Hepatic stellate cell (primary cell): ENCODE results near the gene HAAO.

Source experiments
- DNase-seq: peaks from one replicate; pipeline ENCODE4 v3.0.0; 2011; ENCODE audit warnings: low spot score

HAAO gene

GRCh38 chr2:42793334-42794270 is 1.2 kb upstream of the HAAO start:
- DNase-seq, result peak; percentile 52

GRCh38 chr2:42792087-42792582 is 248 bp downstream of the HAAO start:
- peak; percentile 51 for DNase-seq

GRCh38 chr2:42791606-42792005 is 777 bp downstream of the HAAO start:
- no peak for DNase-seq

GRCh38 chr2:42789751-42790150 is 2.6 kb downstream of the HAAO start:
- DNase-seq, result no peak

GRCh38 chr2:42788882-42789281 is 3.5 kb downstream of the HAAO start:
- DNase-seq, result no peak

DNA sequence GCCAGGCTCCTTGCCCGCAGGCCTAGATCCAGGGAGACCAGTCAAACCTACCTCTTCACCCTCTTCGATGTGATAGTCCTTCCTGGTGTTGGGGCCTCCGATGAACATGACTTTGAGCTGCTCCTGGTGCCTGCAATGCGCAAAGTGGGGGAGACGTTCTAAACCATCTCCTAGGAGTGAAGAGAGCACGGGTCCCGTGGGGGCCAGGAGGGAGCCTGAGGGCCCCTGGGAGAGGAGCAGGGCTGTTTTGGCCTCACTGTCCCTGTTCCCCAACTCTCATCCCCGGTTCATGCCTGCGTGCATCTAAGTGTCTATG is 3.9 kb downstream of the HAAO start:
- no peak for DNase-seq

DNA sequence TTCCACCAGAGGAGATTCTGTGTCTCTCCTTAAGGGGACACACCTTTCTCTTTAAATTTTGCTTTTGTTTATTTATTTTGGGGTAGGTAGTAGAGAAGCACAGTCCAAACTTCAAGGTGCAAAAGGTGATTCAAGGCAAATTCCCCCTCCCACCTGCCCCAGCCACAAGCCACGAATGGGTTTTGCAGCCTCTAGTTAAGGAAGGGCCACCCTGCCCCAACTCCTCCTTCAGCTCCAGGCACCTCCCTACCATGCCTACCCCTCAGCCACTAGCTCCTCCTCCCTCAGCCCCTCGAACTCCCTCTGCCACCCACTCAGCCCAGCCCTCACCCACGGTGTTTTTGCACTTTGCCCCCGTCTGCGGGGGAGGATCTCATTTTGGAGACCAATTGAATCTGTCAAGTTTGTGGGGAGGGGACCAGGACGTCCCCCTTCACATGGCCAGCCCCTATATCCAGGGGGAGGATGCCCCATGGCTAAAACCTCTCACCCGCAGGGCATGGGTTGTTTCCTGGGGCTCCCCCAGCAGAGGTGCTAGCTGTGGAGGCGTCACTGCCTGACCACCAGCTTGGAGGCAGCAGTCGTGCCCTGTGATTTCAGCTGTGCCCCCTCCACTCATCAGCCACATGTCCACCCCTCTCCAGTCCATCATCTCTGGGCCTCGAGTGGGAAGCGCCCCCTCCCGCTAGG is 4.5 kb downstream of the HAAO start:
- DNase-seq, result no peak

DNA sequence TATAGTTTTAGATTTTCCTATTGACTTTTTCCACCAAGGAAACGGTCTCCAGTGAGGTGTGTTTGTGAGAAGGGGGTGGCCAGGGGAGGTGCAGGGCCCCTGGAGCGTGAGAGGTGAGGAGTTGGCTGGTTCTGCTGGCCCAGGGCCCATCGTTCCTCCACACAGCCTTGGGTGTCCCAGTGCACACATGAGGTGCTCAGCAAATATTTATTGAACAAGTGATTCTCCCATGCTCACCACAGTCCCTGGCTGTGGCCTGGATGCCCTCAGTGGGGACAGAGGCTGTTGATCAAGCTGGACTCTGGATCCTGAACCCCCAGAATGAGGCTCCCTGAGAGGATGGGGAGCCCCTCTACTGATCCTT is 5.0 kb downstream of the HAAO start:
- DNase-seq, result no peak

DNA sequence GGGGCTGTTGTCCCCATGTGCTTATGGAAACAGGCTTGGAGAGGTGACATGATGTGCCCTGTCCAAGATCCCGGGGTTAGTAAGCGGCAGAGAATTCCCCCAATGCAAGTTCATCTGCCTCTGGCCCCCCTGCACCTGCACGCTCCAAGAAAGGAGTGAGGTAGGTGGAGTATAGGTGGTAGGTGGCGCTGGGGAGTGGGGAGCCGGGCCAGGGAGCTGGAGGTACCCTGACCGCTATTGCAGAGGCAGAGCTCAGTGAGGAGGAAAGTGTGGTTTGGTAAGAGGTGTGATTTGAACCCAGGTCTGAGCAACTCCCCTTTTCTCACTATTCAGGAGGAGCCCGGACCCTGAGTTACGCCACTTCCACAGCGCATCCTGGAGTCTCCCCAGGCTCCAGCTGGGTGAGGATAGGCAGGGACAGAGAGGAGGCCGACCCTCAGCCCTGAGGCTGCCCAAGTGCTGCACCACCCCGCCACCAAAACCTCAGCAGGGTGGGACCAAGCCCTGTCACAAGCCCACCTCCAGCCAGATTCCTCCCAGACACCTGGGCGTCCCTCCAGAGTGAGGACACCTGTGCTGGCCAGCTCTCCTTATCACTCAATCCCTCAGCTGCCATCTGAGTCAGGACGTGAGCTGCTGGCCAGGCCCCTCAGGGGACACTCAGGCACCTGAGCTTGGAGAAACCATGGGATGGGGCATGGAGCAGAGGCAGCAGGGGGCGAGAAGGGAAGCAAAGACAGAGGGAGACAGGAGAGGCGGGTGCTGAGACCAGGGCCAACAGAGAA is 5.6 kb downstream of the HAAO start:
- no peak for DNase-seq

- no peak for DNase-seq
Observed at GRCh38 chr2:42784204-42784880, 8.0 kb downstream of the HAAO start.

DNA sequence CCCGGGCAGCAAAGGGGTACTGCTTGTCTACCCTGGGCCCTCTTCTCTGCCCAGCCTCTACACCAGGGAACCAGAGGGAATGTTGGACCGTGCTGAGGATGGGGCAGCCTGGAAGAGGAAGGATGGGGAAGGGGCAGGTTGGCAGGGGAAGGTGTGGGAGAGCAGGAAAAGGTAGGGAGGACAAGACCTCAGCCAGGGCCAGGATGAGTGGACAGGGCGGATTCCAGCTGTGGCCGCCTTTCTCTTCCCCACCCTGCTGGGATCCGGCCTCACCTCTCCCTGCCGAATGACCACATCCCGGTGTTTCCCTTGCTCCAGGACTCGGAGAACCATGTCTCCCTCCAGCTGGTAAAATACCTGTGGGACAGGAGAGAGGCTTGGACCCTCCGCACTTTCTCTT is 8.9 kb downstream of the HAAO start:
- DNase-seq, result no peak

- DNase-seq, result no peak
Observed at GRCh38 chr2:42781181-42781580, 11.2 kb downstream of the HAAO start.

- no peak for DNase-seq
Observed at GRCh38 chr2:42777883-42778805, 14.2 kb downstream of the HAAO start.

- DNase-seq, result no peak
Observed at GRCh38 chr2:42775810-42776209, 16.6 kb downstream of the HAAO start.

- DNase-seq, result no peak
Observed at GRCh38 chr2:42775186-42775585, 17.2 kb downstream of the HAAO start.

GRCh38 chr2:42771546-42772153 is 20.7 kb downstream of the HAAO start:
- no peak for DNase-seq

GRCh38 chr2:42770288-42771131 is 21.9 kb downstream of the HAAO start:
- DNase-seq, result peak; percentile 63

DNA sequence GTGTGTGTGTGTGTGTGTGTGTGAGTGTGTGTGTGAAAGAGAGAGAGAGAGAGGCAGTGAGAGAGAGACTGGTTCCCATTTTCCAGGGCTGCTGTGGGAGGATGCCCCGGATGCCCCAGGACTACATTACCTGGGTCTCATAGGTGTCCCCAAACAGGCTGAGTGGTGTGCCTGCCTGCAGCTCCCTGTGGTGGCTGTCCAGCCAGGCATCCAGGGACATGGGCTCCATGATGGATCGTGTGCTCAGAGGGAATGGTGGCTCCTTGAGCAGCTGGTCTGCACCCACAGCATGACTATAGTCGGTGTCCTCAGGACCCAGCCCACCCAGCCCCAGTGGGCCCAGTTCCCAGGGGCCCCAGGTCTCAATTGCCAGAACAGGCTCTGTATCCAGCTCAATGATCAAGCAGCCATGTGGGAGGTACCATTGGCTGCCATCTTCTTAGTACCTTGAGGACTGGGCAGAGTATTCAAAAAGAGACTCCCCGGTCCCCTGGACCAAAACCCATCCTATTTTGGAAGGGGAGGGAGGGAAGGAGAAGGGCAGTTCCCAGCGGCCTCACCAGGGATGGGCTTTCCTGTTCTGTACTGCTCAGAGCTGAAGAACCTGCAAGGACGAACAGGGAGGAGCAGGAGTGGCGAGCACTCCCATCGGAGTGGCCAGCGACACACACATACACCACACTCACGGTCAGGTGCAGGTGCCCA is 22.6 kb downstream of the HAAO start:
- DNase-seq, result no peak

- DNase-seq, result no peak
Observed at GRCh38 chr2:42768706-42769256, 23.6 kb downstream of the HAAO start.
